Colonic mucosa (tissue), 4 donors: ENCODE data around the gene CACNA1S. TPM values are rescaled to one million over a fixed set of nuclear protein-coding genes. Genes with fewer than 3 reads are reported as not detected.

Source experiments
- DNase-seq: peaks from one replicate; pipeline ENCODE4 v3.0.0-alpha.2; 2020
- H3K27ac ChIP-seq: fragments of 200-600 bp; one replicate; pipeline ENCODE4 v1.8.0; 2021
- H3K27me3 ChIP-seq: fragments of 200-600 bp; one replicate; pipeline ENCODE4 v1.8.0; 2021
- H3K36me3 ChIP-seq: fragments of 200-600 bp; one replicate; pipeline ENCODE4 v1.8.0; 2021
- H3K4me1 ChIP-seq: fragments of 200-600 bp; one replicate; pipeline ENCODE4 v1.8.0; 2021; ENCODE audit warnings: mild to moderate bottlenecking
- H3K4me3 ChIP-seq: fragments of 200-600 bp; one replicate; pipeline ENCODE4 v1.8.0; 2021
- H3K9ac ChIP-seq, 2 donors: one replicate each; pipeline ENCODE4 v1.7.0; 2013; ENCODE audit warnings: control low read depth in 2 of 2, low read depth in 2 of 2, low read length in 2 of 2
- H3K9me3 ChIP-seq: fragments of 200-600 bp; one replicate; pipeline ENCODE4 v1.8.0; 2021
- CTCF ChIP-seq: fragments of 200-600 bp; IDR thresholded peaks from one replicate; pipeline ENCODE4 v1.8.0; 2022; ENCODE audit warnings: antibody characterized with exemption, mild to moderate bottlenecking
- intact Hi-C: fragments of 100-400 bp; cut with DNase I; formaldehyde crosslinking; loops from one replicate; pipeline ENCODE4 v1.14.1; 2022
- total RNA-seq, 2 donors: library from RNA; stranded (reverse); fragmentation: NEBNext Ultra II Directional in 1 of 2; extraction: Animal tissue kit (Norgen Biotek cat#: 25700) in 1 of 2; gene quantifications; one replicate each; pipeline ENCODE4 v1.2.1, GENCODE V29; 2021
- donor health status: healthy.
- donor health status: DM: no; HTN: no; CAD: no.
- donor health status: DM: no; HTN: no; CAD: no.

Gene CACNA1S
- total RNA-seq, 2 donors from 2014 or later = not detected

DNA sequence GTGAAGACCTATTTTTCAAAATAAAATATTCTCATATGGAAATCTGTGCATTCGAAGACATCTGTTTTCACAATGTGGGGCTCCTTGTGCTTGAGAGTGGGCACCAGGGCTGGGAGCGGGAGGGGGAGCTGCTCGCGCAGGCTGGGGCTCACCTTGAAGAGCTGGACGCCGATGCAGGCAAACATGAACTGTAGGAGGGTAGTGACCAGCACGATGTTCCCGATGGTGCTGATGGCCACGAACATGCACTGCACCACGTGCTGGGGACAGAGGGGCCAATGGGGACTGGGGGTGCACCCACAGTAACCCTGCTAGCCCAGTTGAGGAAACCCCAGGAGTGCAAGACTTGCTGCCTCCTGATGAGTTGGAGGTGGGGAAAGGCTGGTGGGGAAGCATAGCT lies 46.5 kb downstream of the CACNA1S start:
- Histone ChIP-seq H3K27ac (no peak overlapping the region), H3K27me3 (no peaks in the 10 kb centered on the region), H3K36me3 (no peaks in the 10 kb centered on the region), H3K4me3 (no peak overlapping the region), H3K4me1 (no peaks in the 10 kb centered on the region), H3K9me3 (no peaks in the 10 kb centered on the region), H3K9ac (no peak overlapping the region)
- no peak for DNase-seq
- no peak for TF ChIP-seq CTCF
- intact Hi-C loops = no loop called here

- no peak overlapping the region for H3K27ac ChIP-seq
- TF ChIP-seq CTCF = no peak
- no peak for DNase-seq
- H3K4me3 ChIP-seq = no peak overlapping the region
- H3K36me3 ChIP-seq = no peaks in the 10 kb centered on the region
- H3K9me3 ChIP-seq = no peaks in the 10 kb centered on the region
- no peaks in the 10 kb centered on the region for H3K4me1 ChIP-seq
- intact Hi-C loops = no loop called here
- H3K27me3 ChIP-seq = no peaks in the 10 kb centered on the region
- H3K9ac ChIP-seq = no peak overlapping the region
These were observed 47.4 kb downstream of the CACNA1S start for GRCh38 chr1:201064806-201065205.

DNA sequence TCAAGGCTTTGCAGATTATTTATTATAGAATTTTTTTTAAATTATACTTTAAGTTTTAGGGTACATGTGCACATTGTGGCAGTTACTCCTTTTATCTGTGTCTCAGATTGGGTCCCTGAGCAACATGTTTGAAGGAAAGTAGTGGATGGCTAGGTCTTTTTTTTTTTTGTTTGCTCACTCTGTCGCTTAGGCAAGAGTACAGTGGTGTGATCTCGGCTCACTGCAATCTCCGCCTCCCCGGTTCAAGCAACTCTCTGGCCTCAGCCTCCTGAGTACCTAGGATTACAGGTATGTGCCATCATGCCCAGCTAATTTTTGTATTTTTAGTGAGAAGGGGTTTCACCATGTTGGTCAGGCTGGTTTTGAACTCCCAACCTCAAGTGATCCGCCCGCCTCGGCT lies 49.1 kb downstream of the CACNA1S start:
- Histone ChIP-seq H3K9ac (no peak overlapping the region), H3K4me1 (no peaks in the 10 kb centered on the region), H3K4me3 (no peak overlapping the region), H3K36me3 (no peaks in the 10 kb centered on the region), H3K9me3 (no peaks in the 10 kb centered on the region), H3K27me3 (no peaks in the 10 kb centered on the region), H3K27ac (no peak overlapping the region)
- DNase-seq = no peak
- no peak for TF ChIP-seq CTCF
- intact Hi-C loops = no loop called here

DNA sequence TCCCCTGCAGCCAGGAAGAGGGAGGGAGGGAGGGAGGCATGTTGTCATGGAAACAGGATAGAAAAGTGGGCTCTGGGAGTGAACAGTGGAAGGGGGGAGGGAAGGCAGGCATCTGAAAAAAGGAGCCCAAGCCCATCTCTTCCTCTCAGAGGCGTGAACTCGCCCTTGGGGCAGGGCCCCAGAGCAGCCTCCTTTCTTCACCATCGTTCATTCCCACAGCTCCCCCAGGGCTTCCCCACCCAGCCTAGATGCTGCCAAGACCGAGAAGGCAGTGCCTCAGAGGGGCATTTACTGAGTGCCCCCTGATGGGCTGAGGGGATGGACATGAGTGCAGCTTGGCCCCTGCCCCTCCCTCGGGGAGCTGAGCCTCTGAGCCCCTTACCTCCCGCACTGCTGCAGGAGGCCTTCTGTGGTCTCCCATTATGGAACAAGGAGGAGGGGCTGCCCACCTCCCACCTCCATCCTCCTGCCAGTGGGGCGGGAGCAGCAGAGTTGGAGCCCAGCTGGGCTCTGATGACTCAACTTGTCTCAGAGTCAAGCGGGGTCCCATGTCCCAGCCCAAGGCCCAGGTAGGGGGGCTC lies 49.6 kb downstream of the CACNA1S start:
- no peak overlapping the region for H3K4me3 ChIP-seq
- intact Hi-C loops = no loop called here
- no peaks in the 10 kb centered on the region for H3K9me3 ChIP-seq
- no peak overlapping the region for H3K27ac ChIP-seq
- H3K27me3 ChIP-seq = no peaks in the 10 kb centered on the region
- no peaks in the 10 kb centered on the region for H3K36me3 ChIP-seq
- TF ChIP-seq CTCF = no peak
- H3K4me1 ChIP-seq = no peaks in the 10 kb centered on the region
- no peak overlapping the region for H3K9ac ChIP-seq
- DNase-seq = no peak

GRCh38 chr1:201061886-201062285 lies 50.3 kb downstream of the CACNA1S start:
- no peaks in the 10 kb centered on the region for H3K36me3 ChIP-seq
- no peaks in the 10 kb centered on the region for H3K4me1 ChIP-seq
- no peak for TF ChIP-seq CTCF
- H3K9ac ChIP-seq = no peak overlapping the region
- H3K9me3 ChIP-seq = no peaks in the 10 kb centered on the region
- H3K27ac ChIP-seq = no peak overlapping the region
- intact Hi-C loops = no loop called here
- no peaks in the 10 kb centered on the region for H3K27me3 ChIP-seq
- no peak overlapping the region for H3K4me3 ChIP-seq
- no peak for DNase-seq

GRCh38 chr1:201061049-201061448 lies 51.2 kb downstream of the CACNA1S start:
- Histone ChIP-seq H3K27me3 (no peaks in the 10 kb centered on the region), H3K9me3 (no peaks in the 10 kb centered on the region), H3K27ac (no peak overlapping the region), H3K4me1 (no peaks in the 10 kb centered on the region), H3K36me3 (no peaks in the 10 kb centered on the region), H3K9ac (no peak overlapping the region), H3K4me3 (no peak overlapping the region)
- intact Hi-C loops = no loop called here
- TF ChIP-seq CTCF = no peak
- no peak for DNase-seq
